Measurements from ENCODE around the gene RASA4B.
"Not testable (repeated sequence)": the region's sequence is repeated elsewhere in the genome, so short reads cannot be mapped to it uniquely, and the experiment has no call there.

GRCh38 chr7:102511860-102512522 lies 5.6 kb downstream of the RASA4B start:
- not testable (repeated sequence) for TF ChIP-seq POLR2A (IDR thresholded peaks at IDR 0.05; ENCODE audit: low read length); GATA1 (IDR thresholded peaks at IDR 0.05; ENCODE audit: low read depth, low read length)

Data from erythroblast (primary cell).